Measurements from ENCODE around the gene RTP4.
"Not testable (repeated sequence)": the region's sequence is repeated elsewhere in the genome, so short reads cannot be mapped to it uniquely, and the experiment has no call there.

RTP4 gene

GRCh38 chr3:187370051-187370450, 1.9 kb downstream of the RTP4 start:
- DNase-seq: no peak

DNA sequence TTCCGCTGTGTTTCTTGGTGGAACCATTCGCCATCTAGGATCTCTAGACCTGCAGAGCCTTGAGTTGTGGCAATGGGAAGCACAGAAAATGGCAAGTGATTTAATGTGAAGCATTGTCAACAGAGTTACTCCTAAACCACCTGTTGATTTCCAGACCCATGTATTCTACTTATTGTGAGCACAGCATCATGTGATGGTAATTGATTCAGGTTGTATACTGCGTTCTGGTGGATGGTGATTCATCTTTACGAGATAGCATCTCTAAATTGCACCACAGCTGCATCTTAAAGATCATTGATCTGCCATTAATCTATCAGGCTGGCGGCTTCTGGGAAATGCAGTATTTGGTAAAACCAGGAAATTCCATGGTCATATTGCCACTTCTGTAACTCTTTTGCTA, 7.4 kb downstream of the RTP4 start:
- DNase-seq: no peak

DNA sequence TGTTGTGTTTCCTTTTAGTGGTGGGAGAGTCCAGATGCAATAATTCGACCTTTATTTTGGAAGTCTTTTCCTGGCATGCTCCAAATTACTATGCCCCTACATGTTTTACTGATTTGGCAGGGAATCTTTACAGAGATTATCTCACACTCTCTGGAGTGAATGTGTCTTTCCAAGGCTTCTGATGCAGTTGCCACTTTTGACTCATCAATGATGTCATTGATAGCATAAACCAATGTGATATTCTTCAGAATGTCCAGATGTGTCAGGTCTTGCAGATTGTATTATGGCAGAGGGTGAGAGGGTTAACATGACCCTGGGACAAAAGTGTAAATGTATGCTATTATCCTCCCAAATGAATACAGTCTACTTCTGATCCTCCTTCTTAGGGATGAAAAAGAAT, 9.7 kb downstream of the RTP4 start:
- DNase-seq: no peak

GRCh38 chr3:187382609-187383151, 14.5 kb downstream of the RTP4 start:
- DNase-seq: no peak

DNA sequence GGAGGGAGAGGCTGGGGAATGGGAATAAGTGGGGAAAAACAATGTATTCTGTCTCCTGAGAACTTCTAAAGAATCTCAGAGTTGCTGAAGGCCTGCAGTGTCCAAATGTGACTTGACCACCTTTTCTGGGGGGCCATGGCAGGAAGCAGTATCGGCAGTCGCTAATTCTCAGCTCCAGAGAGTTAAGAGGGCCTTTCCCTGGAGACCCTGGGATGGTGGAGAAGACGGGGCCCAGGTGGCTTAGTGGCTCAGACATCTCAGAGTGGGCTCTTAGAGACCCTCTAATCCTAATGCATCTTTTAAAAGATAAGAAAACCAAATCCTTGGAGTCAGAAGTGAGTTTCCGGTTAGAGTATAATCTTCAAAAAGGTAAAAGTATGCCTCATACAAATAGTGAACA, 15.1 kb downstream of the RTP4 start:
- DNase-seq: no peak

GRCh38 chr3:187385296-187385695, 17.1 kb downstream of the RTP4 start:
- no peak for DNase-seq

GRCh38 chr3:187396661-187397060, 28.5 kb downstream of the RTP4 start:
- DNase-seq: no peak

DNA sequence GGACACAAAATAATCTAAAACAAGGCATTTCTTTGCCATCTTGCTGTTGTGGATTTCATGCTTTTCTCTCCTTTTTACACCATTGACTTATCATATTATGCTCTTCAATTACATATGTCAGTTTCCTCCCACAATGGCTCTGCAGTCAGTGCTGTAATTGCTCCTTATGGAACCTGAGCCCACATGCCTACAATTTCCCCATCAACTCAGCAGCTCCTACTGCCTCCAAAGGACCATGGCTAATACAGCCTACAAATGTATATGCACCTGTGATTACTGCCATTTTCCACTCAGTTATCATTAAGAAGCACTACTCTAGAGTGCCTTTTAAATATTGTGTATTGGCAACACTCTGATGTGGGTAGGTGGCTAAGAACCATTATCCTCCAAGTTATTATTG, 30.8 kb downstream of the RTP4 start:
- DNase-seq: no peak

DNA sequence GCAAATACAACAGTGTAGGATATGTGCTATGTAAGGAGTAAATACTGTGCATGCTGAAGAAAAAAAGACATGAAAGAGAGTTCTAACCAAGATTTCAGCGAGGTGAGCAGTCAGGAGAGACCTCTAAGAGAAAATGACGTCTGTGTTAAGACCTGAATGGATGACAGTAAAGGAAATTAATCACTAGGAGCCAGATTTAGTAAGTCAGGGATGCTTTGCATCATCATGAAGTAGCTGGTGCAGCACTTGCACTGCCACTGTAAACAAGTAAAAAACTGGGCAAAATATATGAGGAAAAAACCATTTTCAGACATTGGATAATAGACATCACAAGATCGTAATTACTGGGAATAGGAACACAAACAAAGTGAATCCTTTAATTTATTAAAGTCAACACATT, 32.6 kb downstream of the RTP4 start:
- DNase-seq: no peak

DNA sequence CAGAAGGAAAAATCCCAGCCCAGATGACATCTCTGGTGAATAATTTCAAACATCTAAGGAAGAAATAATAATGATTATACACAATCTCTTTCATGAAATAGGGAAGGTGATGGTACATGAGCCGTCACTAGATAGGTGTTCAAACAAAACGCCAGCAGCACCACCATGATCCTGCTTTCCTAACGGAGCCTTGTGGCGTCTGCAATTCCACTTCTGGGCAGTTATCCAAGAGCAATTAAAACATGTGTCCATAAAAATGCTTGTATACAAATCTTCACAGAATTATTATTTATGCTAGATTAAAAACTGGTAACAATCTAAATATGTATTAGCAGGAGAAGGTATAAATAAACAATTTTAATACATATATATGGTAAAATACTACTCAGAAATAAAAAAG, 33.7 kb downstream of the RTP4 start:
- DNase-seq: no peak

- DNase-seq: no peak
Measured at GRCh38 chr3:187403768-187404288, 35.6 kb downstream of the RTP4 start.

DNA sequence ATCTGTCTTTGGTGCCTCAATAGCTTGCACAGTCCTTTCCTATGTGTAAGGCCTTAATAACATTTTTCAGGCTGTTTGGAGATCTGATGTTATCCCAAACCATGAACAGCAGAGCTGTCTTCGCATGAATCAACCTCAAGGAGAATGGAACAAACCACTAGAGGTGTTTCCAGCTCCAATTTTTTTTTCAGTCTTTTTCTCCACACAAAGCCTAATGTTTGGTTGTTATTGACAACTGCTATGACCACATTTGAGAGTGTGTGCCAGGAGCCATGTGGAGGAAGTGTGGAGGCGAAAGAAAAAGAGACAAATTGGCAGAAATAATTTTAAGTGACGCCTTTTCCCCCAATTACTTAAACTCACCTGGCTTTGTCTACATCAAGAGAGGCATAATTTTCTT, 38.7 kb downstream of the RTP4 start:
- DNase-seq: no peak

GRCh38 chr3:187411991-187412781, 44.0 kb downstream of the RTP4 start:
- DNase-seq: not testable (repeated sequence)

Data from hematopoietic multipotent progenitor cell treated with erythropoietin and hydrocortisone succinate and interleukin-3 and kit ligand, for 4 days (in vitro differentiated cells).